GM10847 (cell line): ENCODE data around the gene FOXP3.

Source experiments
- POLR2A ChIP-seq: IDR thresholded peaks from 2 replicates; pipeline ENCODE4 v1.6.1; 2011; ENCODE audit not compliant: insufficient read length; ENCODE audit errors: extremely low read depth

FOXP3 gene, protein sequence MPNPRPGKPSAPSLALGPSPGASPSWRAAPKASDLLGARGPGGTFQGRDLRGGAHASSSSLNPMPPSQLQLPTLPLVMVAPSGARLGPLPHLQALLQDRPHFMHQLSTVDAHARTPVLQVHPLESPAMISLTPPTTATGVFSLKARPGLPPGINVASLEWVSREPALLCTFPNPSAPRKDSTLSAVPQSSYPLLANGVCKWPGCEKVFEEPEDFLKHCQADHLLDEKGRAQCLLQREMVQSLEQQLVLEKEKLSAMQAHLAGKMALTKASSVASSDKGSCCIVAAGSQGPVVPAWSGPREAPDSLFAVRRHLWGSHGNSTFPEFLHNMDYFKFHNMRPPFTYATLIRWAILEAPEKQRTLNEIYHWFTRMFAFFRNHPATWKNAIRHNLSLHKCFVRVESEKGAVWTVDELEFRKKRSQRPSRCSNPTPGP

DNA sequence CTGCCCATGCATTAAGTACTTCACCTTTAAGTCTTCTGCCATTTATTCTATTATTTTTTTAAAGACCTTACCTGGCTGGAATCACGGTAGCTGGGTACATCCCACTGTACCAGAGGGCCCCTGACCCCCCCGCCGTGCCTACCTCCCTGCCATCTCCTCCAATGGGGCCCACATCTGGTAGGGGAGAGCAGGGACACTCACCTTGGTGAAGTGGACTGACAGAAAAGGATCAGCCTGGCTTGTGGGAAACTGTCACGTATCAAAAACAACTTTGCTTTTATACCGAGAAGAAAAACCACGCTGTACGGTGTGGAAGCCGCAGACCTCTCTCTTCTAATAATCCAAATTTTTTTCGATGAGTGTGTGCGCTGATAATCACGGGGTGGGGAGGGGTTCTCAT, at the start of gene FOXP3:
FOXP3 (minus strand) TSS at position 251 of the 400 bp plus-strand sequence. CDS start 6,205 bp downstream, outside the sequence.
- TF ChIP-seq POLR2A: no peak

DNA sequence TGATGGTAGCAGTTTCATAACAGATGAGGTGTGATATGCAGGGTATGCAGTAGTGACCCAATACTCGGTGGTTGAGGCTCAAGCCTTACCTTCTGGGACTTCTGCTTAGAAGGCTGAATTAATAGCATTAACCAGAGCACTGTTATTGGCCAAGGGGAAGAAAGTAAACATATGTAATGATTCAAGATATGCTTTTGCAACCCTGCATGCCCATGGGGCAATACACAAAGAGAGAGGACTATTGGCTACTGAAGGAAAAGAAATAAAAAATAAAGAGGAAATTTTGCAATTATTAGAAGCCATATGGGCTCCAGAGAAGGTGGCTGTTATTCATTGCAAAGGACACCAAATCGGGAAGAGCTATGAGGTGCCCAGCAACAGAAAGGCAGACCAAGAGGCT, 47.7 kb upstream of the FOXP3 start:
- TF ChIP-seq POLR2A: no peak

DNA sequence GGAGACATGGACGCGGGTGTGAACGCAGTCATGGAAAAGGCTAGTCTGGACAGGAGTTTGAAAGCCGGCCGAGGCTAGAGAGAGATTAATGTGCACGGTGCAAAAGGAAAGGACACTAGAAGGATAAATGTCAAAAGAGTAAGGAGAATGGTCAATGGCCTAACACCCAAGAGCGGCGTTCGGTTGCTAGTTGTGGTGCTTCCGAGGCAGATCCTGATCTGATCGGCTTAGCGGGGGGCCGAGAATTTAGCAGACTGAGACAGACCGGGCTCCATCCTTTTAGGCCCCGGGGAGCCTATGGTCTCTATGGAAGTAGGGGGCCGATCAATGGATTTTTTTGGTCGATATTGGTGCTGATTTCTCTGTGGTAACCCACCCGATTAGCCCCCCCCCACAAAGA, 45.9 kb upstream of the FOXP3 start:
- no peak for TF ChIP-seq POLR2A

DNA sequence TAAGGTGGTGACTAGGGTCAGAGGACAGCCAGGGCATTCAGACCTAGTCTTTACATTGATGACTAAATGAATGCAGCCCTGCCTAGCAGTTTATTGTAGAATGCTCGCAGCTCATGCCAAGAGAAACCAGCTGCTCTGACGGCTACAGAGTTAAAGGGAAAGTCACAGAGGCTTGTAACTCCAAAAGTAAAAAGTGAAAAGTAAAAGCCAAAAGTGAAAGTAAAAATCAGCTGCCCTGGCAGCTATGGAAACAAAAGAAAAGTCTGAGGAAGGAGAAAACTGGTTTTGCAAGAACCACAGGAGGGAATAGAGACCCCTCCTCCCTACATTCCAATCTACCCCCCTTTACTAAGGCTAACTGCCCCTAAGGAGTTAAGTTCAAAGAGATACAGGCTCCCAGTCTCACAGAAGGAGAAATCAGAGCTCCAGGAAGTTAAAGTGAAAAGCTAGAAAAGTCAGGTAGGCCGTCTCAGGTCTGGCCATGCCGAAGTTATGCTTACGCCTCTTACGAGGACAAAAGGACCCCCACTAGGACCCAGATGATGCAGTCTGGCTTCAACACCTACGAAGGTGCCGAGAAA, 45.0 kb upstream of the FOXP3 start:
- TF ChIP-seq POLR2A: no peak

DNA sequence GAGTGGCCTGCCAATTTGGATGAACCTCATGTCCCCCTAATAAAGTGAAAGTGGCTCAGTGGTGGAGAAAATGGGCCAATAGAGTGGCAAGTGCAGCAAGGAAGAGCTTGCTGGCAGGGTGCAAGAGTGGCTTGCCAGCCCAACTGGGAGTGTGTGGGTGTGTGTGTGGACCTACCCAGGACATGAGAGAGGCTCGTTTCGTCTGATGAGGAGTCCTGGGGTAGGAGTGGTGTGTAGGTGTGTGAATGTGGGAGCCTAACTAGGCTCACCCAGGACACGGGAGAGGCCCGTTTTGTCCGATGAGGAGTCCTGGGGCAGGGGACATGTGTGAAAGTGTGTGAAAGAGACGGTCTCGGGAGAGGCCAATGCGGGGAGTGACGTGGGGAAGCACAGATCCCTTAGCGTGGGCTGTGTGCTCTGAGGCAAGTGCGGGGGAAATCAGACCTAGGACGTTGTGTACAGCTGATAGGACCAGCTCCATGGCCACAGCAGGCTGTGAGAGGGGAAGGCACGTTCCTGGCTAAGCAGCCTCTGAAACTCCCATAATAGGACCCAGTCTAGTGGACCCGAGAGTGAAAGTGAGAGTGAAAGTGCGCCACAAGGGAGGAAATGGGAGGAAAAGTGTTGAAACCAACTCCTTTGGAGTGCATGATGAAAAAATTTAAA, 44.2 kb upstream of the FOXP3 start:
- no peak for TF ChIP-seq POLR2A

DNA sequence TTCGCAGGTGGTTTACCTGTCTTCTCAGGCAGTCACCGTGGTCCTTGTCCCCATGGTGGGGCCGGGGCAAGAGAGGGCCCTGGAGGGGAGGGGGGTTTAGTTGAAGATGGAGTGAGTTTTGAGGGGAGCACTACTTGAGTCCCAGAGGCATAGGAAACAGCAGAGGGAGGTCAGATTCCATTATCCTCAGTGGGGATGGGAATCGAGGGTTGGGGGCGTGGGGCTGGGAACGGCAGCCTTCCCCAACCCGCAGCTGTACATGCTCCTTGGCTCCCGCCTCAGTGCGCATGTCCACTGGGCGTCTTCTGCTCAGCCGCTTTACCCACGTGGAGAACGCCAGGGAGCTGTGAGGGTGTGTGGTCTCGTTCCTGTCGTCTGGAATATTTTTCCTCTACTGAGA, 38.8 kb upstream of the FOXP3 start, which contains the start of gene GAGE10:
GAGE10 (plus strand) TSS at position 301 of the 400 bp plus-strand sequence. CDS start 1,214 bp downstream, outside the sequence.
- TF ChIP-seq POLR2A: no peak

DNA sequence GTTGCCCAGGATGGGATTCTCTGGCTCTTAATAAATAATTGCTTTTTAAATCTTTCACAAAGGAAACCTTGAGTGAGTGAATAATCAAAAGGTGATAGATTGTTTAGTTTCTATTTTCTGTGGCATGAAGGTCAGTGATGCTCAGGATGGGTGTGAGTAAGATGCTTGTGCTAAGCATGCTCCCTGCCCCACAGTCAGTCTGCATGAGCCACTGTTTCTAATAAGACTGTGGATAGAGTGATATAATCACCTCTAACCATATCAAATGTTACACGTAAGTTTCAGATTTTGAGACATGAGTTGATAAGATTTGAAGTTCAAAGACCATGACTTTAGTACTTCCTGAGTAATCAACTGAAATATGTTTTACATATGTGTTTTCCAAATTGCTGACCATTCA, 36.2 kb upstream of the FOXP3 start:
- no peak for TF ChIP-seq POLR2A

DNA sequence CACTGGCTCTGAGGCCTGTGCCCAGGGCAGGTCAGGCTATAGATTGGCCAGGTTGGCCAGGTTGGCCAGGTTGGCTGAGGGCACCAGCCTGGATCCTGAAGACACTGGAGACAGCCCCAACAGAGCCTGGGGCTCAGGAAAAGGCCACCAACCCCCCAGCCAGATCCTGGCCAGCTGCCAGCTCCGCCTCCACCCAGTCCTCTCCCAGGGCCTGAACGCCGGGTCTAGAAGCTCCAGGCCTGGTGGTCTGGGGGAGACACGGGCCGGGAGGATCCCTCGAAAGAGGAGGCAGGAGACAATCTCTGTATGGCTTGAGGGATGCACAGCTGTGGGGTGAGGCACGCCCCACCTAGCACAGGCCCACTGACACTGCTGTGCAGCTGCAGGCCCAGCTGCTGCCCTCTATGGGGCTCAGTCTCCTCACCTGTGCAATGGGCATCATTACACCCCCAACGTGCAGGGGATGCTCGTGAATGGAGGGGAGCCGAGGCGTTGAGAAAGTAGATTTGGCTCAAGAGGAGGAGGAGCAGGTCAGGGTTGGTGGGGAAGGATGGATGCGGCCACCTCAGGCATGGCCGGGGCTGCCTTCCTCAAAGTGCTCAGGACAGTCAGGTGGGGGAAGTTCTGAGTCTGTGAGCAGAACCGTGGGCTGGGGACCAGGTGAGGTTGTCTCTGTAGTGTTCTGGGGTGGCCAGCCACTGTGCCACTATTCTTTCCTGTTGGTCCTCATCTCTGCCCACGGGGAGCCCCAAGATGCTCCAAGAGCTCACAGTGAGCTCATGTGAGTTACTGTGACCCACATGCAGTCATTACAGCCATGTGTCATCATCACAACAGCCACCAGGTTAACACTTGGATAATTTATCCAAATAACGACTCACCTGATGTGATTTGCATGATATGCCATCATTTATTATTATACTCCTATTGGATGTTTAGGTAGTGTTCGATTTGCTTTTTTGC, 28.2 kb upstream of the FOXP3 start:
- TF ChIP-seq POLR2A: no peak

DNA sequence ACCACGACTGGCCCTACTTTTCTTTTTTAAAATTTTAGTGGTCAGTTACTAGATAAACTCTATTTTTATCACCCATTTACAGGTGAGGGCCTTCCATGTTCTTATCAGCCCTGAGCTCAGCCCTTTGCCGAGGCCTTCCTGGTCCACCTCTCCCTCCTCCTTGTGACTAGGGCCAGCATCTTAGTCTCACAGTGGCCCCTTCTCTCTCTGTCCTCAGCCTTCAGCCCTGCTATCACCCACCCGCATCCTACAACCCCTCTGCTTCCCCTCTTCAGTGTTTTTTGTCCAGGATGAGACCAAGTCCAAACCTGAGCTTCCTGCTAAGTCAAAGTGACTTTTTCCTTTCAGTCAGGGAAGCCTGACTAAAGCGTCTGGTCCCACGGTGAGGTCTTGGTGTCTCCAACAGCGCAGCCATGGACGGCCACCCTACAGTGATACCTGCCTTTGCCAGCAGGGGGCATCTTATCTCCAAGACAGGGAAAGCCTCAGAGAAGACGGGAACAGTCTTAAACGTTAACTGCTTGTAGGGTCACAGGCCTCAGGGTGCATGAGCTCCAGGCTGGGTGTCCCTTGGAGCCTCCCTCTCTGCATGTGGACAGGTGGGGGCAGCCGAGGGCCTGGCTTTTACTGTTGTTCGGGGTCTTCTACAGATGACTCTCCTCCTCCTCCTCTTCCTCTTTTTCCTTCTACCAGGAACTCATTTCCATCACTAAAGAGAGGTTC, 27.3 kb upstream of the FOXP3 start:
- no peak for TF ChIP-seq POLR2A

DNA sequence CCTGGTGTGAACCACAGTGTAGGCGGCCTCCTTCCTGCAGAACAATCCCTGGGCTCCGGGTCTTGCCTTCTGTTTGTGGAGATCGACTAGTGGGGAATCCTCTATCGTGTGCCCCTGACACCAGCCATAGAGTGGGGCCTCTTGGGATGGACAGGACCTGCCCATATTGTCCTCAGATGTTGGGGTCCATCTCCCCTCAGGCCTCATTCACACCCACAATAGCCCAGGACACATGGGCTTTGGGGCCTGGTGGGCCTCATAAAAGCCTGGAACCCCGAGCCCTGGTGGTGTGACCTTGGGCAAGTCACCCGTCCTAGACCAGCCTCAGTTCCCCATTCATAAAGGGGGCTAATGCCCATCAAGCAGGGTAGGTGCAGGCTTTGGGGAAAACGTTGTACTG, 25.7 kb upstream of the FOXP3 start:
- TF ChIP-seq POLR2A: no peak

DNA sequence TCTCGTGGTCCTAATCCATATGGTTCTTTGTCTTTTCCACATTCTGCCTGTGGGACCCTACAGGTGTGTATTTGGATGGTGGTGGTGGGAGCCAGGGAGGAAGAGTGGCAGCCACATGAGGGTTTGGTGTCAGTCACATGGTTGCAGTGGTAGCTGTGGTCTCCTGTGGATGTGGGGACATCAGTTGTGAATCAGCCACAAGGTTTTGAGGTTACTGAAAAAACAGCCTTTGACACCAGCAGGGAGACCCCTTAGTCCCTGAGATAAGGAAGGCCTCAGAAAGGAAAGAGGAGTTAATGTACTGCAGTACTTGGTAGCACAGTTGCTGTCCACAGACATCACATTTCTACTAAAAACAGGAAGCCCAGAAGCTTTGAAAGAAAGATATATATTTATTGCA, 23.2 kb upstream of the FOXP3 start:
- no peak for TF ChIP-seq POLR2A

DNA sequence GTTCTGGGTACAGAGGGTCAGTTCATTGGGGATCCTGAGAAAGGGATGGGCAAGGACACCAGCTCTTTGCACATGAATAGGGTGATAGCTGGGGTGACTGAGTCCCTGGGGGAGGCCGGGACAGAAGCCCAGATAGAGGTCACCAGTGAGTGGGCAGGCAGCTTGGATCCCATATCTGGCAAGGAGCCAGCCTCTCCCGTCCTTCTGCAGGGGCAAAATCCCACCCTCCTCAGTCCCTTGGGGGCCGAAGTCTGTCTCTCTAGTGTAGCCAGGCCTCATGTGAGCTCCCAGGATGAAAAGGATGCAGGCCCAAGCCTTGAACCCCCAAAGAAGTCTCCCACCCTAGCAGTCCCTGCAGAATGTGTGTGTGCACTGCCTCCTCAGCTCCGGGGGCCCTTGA, 22.1 kb upstream of the FOXP3 start:
- TF ChIP-seq POLR2A: no peak

DNA sequence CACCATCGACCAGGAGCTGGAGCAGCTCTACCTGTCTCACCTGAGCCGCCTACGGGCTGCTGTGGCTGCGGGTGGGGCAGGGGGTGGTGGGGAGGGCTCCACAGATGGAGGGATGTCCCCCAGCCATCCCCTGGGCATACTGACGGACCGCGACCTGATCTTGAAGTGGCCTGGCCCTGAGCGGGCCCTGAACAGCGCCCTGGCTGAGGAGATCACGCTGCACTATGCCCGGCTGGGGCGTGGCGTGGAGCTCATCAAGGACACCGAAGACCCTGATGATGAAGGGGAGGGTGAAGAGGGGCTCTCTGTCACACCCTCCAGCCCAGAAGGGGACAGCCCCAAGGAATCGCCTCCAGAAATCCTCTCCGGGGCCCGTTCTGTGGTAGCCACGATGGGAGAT, 21.6 kb upstream of the FOXP3 start:
- no peak for TF ChIP-seq POLR2A

DNA sequence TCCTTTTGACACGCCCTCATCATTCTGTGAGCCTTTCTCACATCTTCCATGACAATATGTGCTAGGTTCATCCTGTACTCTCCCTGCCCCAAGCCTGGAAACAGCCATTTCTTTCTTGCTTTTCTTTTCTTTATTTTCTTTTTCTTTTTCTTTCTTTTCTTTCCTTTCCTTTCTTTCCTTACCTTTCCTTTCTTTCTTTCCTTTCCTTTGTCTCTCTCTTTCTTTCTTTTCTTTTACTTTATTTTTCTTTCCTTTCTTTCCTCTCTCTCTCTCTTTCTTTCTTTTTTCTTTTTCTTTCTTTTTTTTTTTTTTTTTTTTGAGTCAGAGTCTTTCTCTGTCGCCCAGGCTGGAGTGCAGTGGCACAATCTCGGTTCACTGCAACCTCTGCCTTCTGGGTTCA, 19.7 kb upstream of the FOXP3 start:
- TF ChIP-seq POLR2A: no peak
